T1000 (cell line): Measurements from ENCODE around the gene GAGE12C.
"Not testable (repeated sequence)": the region's sequence is repeated elsewhere in the genome, so short reads cannot be mapped to it uniquely, and the experiment has no call there.

Experiments
- DNase-seq: peaks from one replicate; lab custom pipeline; 2025; ENCODE audit warnings: mixed read lengths; lab: John Stamatoyannopoulos, UW

The GAGE12C gene, protein sequence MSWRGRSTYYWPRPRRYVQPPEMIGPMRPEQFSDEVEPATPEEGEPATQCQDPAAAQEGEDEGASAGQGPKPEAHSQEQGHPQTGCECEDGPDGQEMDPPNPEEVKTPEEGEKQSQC

DNA sequence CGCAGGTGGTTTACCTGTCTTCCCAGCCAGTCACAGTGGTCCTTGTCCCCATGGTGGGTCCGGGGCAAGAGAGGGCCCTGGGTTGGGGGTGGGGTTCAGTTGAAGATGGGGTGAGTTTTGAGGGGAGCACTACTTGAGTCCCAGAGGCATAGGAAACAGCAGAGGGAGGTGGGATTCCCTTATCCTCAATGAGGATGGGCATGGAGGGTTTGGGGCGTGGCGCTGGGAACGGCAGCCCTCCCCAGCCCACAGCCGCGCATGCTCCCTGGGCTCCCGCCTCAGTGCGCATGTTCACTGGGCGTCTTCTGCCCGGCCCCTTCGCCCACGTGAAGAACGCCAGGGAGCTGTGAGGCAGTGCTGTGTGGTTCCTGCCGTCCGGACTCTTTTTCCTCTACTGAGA is at the start of gene GAGE12C:
Gene GAGE12C, plus strand, starts transcription at position 301 of the 400 bp plus-strand sequence. CDS start 1,155 bp downstream, outside the sequence.
- not testable (repeated sequence) for DNase-seq

DNA sequence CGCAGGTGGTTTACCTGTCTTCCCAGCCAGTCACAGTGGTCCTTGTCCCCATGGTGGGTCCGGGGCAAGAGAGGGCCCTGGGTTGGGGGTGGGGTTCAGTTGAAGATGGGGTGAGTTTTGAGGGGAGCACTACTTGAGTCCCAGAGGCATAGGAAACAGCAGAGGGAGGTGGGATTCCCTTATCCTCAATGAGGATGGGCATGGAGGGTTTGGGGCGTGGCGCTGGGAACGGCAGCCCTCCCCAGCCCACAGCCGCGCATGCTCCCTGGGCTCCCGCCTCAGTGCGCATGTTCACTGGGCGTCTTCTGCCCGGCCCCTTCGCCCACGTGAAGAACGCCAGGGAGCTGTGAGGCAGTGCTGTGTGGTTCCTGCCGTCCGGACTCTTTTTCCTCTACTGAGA is 9.5 kb downstream of the GAGE12C start, which contains the start of gene GAGE12D:
Gene GAGE12D, plus strand, starts transcription at position 301 of the 400 bp plus-strand sequence. CDS start 1,155 bp downstream, outside the sequence.
- not testable (repeated sequence) for DNase-seq

- DNase-seq: not testable (repeated sequence)
These were observed 19.0 kb downstream of the GAGE12C start, which contains the start of gene GAGE12E for GRCh38 chrX:49550989-49551388. TSS of gene GAGE12E (plus strand) at chrX:49551289. CDS start at chrX:49552444, 1,155 bp downstream.

DNA sequence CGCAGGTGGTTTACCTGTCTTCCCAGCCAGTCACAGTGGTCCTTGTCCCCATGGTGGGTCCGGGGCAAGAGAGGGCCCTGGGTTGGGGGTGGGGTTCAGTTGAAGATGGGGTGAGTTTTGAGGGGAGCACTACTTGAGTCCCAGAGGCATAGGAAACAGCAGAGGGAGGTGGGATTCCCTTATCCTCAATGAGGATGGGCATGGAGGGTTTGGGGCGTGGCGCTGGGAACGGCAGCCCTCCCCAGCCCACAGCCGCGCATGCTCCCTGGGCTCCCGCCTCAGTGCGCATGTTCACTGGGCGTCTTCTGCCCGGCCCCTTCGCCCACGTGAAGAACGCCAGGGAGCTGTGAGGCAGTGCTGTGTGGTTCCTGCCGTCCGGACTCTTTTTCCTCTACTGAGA is 28.6 kb downstream of the GAGE12C start, which contains the start of gene GAGE12F:
Gene GAGE12F, plus strand, starts transcription at position 301 of the 400 bp plus-strand sequence. CDS start 1,155 bp downstream, outside the sequence.
- DNase-seq: not testable (repeated sequence)

DNA sequence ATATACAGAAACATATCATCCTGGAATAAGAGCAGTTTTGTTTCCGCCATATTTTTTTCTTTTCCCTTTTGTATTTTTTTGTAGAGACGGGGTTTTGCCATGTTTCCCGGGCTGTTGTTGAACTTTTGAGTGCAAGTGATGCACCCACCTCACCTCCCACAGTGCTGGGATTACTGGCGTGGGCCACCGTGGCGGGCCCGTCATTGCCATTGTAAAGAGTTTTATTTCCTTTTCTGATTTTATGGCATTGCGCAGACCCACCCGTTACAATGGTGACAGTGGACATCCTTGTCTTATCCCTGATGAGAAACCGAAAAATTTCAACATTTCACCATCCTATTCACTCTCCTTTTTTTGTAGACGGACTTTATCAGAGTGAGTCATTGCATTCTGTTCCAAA is 36.8 kb downstream of the GAGE12C start:
- not testable (repeated sequence) for DNase-seq

GRCh38 chrX:49569152-49569551 is 37.2 kb downstream of the GAGE12C start:
- DNase-seq: not testable (repeated sequence)

DNA sequence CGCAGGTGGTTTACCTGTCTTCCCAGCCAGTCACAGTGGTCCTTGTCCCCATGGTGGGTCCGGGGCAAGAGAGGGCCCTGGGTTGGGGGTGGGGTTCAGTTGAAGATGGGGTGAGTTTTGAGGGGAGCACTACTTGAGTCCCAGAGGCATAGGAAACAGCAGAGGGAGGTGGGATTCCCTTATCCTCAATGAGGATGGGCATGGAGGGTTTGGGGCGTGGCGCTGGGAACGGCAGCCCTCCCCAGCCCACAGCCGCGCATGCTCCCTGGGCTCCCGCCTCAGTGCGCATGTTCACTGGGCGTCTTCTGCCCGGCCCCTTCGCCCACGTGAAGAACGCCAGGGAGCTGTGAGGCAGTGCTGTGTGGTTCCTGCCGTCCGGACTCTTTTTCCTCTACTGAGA is 38.1 kb downstream of the GAGE12C start, which contains the start of gene GAGE12G:
Gene GAGE12G, plus strand, starts transcription at position 301 of the 400 bp plus-strand sequence. CDS start 1,155 bp downstream, outside the sequence.
- not testable (repeated sequence) for DNase-seq

- not testable (repeated sequence) for DNase-seq
These were observed 47.7 kb downstream of the GAGE12C start, which contains the start of gene GAGE12H for GRCh38 chrX:49579649-49580048. TSS of gene GAGE12H (plus strand) at chrX:49579949. CDS start at chrX:49581104, 1,155 bp downstream.
